HG02973 (cell line): ENCODE results near the gene CITED2.

Experiments
- ATAC-seq: cut with Tn5 transposase; IDR thresholded peaks from one replicate; pipeline ENCODE4 v1.9.1; 2021; ENCODE audit warnings: moderate library complexity; ENCODE audit not compliant: unreplicated experiment

CITED2 gene

DNA sequence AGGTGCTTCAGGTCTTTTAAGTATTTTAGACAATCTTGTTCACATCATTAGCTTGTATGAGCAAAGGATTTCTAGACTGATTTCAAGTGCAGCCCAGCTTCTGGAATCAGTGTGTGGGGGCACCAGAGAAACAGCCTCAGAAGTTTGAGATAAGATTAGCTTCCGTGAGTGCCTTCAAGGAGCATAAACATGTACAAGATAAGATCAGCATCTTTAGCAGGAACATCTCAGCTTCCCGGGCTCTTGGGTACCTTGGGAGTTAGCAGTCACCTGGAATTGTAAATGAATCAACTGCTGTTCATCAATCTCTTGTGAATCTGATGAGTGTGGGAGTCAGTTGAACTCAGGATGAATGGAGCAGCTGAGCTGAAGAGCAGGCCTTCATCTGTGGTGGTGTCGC, 12.0 kb upstream of the CITED2 start:
- no peak for ATAC-seq

DNA sequence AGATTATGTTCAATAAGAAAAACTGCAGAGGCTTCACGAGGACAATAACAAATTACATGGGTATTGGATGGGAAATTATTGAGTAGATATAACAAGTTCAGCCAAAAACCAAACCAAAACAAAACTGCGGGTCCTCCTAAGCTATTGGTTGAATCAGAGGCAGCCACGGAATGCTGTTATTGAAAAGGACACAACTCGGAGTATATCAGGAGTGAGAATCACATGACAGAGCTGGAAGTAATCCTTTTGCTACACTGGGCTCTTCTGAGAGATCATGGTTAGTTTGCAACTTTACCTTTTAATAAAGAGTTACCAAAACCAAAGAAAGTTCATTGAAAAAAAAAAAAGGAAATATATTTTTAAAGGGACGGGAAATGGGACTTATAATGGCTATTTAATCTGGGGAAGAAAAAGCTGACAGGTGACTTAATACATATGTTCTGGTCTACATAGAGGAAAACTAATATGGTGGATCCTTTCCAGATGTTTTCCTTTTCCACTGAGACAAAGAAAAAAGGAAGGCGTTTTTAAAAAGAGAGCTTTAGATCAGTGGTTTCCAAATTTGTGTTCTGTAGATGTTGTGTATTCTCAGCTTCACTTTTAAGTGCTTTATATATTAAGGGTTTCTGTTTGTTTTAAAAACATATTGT, 6.9 kb upstream of the CITED2 start:
- no peak for ATAC-seq

DNA sequence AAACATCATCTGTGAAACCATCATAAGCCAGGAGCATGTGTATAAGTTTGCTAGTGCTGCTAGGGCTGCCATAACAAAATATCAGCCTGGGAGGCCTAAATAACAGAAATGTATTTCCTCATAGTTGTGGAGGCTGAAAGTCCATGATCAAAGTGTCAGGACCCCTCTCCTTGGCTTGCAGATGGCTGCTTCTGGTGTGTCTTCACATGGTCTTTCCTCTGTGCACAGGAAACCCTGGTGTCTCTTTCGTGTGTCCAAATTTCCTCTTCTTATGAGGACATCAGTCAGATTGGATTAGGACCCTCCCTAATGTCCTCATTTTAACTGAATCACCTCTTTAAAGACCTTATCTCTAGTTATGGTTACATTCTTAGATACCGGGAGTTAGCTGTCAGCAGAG, 6.2 kb upstream of the CITED2 start:
- no peak for ATAC-seq

DNA sequence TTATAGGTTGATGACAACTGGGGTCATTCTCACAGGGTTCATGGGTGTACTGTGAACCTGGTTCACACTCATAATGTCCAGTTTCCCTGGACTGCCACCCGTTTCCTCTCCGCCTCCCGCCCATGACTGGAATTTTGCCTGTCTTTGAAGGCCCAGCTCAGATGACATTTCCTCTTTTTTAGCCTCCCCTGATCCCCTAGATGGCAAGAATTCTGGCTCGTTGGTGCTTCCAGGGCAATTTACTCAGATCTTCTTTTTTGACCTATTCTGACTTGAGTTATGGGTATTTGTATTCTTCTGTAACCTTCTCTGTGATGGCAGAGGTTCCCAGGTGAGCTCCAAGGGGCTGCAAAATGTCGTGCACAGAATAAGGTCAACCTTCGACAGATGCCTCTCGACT, 5.7 kb upstream of the CITED2 start:
- ATAC-seq = no peak

DNA sequence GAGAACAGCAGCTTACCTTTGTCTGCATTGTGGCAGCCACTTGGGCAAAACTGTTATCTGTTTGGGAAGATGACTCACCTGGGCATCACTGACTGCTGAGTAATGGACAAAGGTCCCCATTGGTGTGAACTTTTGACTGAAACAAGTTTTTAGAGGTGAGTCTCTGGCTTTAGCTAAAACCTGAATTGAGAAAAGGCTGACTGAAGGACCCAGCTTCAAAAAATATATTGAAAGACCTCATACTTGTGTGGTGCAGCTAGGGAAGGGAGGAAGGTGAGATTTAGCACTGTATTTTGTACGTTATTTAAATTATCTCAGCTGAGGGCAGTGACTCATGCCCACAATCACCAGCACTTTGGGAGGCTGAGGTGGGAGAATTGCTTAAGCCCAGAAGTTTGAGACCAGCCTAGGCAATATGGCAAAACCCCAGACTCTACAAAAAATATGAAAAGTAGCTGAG, 4.5 kb upstream of the CITED2 start:
- ATAC-seq = no peak

DNA sequence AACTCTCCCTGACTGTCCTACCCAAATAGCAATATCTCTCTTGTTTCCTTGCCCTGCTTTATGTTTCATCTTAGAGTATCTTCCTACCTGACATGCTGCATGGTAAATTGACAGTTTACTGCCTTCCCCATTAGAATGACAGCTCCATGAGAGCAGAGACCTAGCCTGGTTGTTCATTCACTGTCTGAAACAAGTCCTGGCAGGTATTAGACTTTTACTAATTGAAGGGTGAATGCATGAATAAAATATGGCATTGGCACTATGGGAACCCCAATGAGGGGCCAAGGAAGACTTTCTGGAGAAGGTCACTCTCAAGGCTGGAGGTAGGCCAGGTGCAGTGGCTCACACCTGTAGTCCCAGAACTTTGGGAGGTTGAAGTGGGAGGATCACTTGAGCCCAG, 3.8 kb upstream of the CITED2 start:
- ATAC-seq = no peak

DNA sequence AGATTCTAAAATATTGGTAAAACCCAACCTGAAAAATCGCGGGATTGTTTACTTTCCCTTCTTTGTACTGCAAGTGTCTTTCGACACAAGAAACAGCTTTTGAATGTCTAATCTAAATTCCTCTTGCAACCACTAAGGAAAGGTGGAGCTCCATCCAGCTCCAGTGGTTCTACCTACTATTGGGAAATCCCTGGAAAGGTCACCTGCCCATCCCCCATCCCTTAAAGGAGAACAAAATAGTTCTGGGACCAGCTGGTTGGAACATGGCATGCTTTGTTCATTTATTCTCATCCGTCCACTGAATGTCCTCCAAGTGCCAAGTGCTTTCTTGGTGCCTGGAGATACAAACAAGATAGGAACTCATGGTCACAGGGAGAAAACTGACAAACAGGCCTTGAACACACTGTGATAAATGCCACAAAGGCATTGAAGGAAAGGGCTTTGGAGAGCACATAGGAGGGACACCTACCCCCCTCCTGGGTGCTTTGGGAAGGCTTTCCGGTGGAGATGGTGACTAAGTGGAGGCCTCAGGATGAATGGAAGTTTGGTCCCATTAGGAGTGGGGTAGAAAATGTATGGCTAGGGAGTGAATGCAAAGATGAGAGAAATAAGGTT, 2.3 kb upstream of the CITED2 start:
- ATAC-seq = no peak

DNA sequence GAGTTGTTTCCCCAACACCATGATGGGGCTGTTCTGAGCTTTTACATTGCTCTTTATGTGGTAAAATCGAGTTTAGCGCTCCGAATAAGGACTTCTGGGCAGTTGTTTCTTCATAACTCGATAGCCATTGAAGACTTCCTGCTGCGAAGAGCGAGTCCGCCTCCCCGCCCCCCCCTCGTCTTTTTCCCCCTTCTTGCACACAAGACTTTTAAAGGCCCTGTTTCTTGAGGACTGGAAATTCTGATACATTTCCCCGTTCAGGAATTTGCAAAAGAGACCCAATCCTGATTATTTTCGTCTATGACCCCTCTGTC, 1.5 kb upstream of the CITED2 start:
- ATAC-seq = no peak

DNA sequence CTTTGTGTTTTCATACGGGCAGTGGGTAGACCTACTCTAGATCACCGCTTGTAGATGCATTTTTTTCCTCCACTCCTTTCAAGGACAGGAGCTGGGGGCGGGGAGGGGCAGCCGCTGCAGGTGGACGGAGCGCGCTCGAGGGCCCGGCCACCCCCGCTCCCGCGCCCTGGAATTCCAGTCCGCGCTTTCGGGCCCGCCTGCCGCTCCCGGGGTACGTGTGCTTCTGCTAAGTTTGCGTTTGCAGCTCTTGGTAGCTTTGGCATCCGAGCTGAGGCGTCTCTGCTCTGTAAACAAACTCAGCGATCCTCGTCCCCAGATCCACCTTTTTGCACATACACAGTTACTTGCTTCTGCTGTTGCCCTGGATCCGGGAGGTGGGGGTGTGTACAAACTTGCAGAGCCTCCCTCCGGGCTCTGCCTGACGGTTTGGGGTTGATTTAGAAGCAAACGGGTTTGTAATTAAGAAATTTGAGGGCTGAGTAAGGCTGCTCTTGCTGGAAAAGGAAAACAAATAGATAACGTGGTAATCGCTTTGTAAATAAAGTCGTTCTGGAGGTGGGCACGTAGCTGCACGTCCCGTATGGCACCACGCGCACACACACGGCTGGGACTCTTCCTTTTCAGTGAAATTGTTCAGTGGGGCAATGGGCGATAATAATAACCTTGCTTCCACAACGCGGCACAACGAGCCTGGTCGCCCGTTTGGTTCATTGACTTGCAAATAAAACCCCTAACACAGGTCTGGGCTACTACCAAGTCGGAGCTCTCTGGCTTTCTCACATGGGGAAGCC, 973 bp upstream of the CITED2 start:
- peak; percentile 53 for ATAC-seq

DNA sequence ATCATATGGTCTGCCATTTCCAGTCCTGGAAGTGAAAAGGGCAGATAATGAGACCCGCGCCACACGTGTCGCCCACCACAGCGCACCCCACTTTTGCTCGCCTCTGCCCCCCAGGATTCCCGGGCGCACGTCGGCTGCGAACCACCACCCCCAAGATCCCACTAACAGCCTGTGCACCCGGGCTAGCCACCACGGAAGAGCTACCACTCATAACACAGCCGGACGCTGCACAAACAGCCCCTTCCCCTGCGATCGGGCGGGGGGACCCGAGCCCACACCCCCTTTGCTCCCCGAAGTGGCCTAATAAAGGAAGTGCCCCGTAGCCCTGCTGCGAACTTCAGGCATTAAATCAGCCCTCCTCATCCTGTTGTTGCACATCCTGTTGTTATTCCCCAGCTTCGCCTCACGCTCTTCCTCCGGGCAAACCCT, 506 bp downstream of the CITED2 start:
- ATAC-seq = peak; percentile 3

DNA sequence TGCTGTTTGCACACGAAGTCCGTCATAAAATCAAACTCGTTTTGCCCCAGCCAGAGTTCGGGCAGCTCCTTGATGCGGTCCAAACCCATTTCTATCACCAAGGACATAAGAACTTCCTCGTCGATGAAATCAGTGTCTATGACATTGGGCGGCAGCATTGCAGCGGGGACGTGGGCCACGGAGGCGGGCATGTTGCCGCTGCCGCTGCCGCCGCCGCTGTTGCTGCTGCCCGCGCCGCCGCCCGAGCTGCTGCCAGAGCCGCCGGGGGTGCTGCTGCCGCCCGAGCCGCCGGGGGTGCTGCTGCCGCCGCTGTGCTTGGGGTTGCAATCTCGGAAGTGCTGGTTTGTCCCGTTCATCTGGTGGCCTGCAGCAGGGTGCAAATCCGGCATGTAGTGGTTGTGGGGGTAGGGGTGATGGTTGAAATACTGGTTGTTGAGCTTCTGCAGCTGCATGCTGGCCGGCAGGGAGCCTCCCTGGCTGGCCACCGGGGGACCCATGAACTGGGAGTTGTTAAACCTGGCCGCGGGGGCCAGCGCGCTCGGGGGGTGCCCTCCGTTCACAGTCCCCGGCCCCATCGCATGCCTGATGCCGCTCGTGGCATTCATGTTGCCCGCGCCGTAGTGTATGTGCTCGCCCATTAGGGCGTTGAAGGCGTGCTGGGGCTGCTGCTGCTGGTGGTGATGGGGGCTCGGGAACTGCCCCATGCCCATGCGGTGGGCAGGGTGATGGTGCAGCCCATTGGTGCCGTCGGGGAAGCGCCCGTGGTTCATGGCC, 1.1 kb downstream of the CITED2 start:
- ATAC-seq = peak; percentile 24

DNA sequence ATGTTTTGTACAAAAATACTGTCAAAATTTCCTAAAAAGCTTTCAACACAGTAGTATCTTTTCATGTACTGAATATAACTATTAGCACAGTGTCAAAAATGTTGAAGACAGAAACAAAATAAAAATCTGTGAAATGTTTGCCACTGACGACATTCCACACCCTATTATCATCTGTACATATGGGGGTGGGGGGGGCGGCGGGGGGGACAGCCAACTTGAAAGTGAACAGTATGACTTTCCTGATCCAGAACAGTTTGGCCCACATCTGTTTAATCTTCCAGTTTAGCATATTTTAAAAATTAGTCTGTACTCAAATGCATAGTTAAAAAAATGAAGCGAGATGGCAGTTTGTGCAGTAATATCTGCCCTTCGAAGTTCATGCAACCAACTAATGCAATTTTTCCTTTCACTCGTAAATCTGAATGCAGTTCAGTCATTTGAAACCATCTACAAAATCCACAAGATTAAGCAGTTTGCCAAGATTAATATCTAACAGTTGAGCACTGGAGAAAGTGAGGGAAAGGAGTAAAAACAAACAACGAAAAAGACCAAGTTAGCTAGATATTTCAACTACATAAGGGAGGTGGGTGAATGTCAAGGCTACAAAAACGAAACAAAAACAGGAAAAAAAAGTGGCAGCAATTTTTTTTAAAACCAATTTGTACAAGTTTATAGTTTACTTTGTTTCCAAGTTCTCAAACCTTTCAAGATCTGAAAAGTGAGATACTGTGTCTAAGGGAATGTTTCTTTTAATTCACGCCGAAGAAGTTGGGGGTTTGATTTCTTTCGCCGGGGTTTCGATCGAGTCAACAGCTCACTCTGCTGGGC, 1.9 kb downstream of the CITED2 start:
- no peak for ATAC-seq

DNA sequence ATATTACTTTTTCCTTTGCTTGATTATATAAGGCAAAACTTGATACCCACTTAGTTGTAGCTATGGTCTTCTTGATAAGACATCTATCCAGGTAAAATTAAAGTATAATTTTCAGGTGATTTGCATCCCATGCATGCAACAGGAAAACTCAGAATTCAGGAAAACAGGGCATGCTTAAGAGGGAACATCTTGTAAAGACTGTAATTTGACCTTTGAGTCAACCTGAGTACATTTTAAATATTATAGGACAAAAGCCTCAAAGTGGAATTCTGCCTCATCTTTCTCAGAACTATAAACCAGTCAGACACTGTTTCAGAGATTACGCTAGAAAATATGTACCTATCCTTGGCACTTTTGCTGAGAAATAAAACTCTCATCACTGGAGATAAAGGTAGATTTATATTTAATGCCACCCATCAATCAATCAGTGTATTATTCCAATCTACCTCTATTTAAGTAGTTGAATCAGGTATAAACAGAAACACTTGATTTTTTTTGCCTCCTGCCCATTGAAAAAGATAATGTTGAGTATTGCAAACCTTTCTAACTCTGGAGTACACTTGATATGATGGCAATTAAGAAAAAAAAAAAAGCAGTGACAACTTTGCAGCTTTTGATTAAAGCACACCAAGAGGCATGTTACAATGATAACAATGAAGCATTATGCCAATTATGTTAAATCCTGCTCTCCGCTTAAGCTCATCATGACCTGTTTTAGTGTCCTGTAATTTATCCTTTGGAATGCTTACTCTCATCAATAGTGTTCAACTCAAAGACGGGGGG, 2.8 kb downstream of the CITED2 start:
- no peak for ATAC-seq

DNA sequence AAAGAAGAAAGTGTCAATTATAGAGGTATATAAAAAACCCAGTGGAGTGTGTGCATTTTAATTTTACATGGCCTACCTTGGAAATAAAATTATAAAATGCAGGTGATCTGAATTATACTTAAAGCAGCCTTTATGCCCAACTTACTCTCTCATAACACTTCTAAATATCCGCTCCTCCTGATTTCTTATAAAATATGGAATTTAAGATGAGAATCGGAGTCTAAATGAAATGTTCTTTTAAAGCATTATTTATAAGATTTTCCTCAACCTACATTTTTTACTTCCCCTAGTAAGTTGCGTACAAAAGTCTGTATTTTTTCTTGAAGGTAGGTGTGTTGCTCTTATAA, 3.5 kb downstream of the CITED2 start:
- no peak for ATAC-seq

DNA sequence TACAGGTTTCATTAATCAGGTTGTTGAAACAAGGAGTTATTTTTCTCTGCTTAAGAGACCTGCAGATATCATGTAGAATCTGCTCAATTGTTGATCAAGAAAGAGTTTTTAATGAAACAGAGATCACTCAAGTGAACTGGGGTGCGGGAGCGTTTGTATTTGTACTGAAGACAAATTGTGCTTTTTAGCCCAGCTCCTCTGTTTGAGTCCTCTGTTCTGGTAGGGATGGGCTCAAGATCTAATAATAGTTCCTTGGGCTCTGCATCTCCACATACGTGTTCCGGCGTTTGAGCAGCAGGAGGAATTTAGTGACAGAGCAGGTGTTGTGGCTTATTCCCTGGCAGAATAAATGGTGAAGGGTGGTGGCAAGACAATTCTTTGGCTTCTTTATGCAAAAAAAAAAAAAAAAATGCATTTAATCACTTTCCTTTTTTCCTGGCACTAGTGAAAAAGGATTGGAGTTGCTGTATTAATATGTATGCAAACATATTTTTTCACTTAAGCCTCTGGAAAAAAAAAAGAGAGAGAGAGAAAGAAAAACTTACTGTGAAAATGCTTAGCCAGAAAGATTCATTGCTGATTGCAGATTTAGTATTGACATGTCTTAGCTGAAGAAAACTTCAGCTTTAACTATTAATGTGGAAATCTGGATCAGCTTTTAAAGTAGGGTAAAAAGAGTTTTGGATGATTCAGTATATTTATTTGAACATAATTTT, 4.0 kb downstream of the CITED2 start:
- ATAC-seq = no peak

DNA sequence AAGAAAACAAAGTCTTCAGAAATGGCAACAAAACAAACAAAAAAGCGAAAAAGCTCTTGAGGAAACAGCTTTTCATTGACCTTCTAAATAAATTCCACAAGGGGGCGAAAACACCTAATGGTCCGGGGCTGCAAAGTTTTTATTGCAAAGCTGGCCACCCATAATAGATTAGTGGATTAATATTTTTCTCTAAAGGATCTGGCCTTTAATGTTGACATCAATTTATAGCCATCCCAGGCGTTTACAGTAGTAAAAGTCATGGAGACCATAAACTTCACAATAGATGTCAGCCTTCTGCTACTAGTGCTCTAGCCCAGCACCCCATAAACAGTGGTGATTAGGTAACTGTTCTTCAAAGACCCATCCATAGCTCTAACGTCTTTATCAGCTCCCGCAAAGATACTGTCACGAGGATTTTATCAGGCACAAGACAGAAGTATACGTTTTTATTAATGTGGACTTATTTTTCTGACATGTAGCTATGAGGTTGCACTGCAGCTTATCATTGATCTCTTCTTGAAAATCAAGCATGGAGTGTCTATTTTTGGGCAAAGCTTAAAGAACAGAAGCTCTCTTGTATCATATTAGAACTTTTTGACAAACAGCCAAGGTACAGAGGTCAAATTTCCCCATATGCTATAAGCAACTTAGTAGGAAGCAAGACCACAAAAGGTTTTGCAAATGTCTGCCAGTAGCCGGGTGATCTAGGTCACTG, 4.7 kb downstream of the CITED2 start:
- ATAC-seq = no peak

DNA sequence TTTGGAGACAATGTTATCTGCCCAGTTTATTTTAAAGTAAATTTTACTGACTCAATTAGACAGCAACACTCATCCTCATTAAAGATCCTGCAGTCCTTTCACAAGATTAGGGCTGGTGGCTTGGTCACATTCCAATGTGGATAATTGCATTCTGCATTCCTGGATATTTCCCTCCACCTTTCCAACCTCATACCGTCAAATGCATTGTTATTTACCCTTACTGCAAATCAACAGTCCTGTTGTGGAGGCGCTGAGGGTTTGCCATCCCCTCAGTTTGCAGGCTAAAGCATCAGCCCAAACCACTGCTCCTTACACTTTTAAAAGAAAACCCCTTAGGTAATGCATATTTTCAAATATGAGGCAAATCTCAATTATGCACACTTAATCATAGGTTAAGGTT, 5.4 kb downstream of the CITED2 start:
- no peak for ATAC-seq

DNA sequence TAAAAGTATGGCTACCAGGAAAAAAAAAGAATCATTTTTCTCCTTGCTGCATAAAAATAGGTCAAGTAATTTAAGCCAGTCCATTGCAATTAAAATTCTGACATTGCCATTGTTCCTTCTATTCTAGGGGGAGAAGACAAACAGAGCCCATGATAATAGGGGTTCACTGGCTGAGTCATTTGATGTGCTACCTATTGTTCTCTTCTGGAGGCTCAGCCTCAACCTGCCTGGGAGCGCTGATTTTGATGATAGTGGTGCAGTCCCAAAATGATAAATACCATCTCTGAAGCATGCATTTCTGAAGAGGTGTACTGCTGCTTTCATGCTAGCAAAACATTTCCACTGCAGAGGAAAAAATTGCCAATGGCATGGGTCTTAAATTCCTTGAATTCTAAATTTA, 5.8 kb downstream of the CITED2 start:
- no peak for ATAC-seq
